GM10248 (cell line): ENCODE data around the gene DTNB.

Source experiments
- CTCF ChIA-PET: fragments of 300-600 bp; sonication (Branson Sonifier 250); formaldehyde crosslinking; extraction: SDS; loops from one replicate; lab custom pipeline; 2021; ENCODE audit warnings: antibody characterized with exemption; lab: Yijun Ruan, JAX
- POLR2A ChIA-PET: fragments of 350-650 bp; sonication (Branson Sonifier 250); formaldehyde crosslinking; extraction: SDS; loops from one replicate; lab custom pipeline; 2020; ENCODE audit warnings: antibody characterized with exemption; lab: Yijun Ruan, JAX
- DNase-seq: peaks from one replicate; pipeline ENCODE4 v3.0.0; 2012; ENCODE audit errors: extremely low spot score
- TF ChIP-seq, protein P1 (sequence below): IDR thresholded peaks from 2 replicates; pipeline ENCODE4 v1.5.1; 2012; ENCODE audit warnings: mild to moderate bottlenecking, low read depth; ENCODE audit errors: extremely low read depth, missing control alignments, control extremely low read depth

DTNB gene

DNA sequence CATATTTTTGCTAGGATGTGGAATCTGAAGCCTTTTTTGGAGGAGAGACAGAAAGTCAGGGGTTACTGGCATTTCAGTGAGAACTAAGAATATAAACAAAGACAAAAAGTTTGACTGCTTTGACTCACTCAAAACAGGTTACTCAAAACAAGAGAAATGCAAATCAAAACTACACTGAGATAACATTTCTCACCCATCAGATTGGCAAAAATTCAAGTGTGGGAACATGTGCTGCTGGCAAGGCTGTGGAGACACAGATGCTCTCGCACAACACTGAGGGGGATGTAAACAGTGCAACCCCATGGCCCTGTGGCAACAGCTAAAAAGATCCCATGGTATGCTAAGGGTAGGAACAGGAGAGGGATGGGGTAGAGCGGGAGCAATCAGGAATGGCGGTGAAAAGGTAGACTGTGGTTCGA is 86.6 kb downstream of the DTNB start:
- POLR2A ChIA-PET = no interaction called here
- TF ChIP-seq, protein P1, sequence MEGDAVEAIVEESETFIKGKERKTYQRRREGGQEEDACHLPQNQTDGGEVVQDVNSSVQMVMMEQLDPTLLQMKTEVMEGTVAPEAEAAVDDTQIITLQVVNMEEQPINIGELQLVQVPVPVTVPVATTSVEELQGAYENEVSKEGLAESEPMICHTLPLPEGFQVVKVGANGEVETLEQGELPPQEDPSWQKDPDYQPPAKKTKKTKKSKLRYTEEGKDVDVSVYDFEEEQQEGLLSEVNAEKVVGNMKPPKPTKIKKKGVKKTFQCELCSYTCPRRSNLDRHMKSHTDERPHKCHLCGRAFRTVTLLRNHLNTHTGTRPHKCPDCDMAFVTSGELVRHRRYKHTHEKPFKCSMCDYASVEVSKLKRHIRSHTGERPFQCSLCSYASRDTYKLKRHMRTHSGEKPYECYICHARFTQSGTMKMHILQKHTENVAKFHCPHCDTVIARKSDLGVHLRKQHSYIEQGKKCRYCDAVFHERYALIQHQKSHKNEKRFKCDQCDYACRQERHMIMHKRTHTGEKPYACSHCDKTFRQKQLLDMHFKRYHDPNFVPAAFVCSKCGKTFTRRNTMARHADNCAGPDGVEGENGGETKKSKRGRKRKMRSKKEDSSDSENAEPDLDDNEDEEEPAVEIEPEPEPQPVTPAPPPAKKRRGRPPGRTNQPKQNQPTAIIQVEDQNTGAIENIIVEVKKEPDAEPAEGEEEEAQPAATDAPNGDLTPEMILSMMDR = no peak
- DNase-seq = peak; percentile 67
- CTCF ChIA-PET = interaction anchor here (0.9 to 1.1 kb wide), 4 partner anchors 20 to 244 kb away, joined by 3 to 4 read pairs (median 3); no protein-coding TSS in a partner anchor

DNA sequence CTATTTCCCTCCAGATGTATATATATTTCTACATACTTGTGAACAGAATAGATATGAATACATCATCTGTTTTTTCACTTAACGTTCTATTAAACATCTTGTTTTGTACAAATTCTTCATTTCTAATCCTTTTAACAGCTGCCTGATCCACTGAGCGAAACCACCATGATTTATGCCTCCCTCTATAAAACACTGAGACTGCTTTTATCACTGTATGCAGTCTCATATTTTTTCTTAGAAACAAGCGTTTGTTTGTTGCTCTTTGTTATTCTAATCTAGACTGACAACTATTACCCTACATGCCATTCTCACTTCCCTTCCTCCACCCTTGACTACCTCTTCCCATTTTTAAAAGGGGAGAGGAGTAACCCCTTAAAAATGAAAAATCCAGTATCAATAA is 88.2 kb downstream of the DTNB start:
- no peak for DNase-seq
- ChIA-PET POLR2A (no interaction called here), CTCF (interaction anchor here (1.2 to 3.2 kb wide), 2 partner anchors 11 to 23 kb away, joined by 3 to 13 read pairs; no protein-coding TSS in a partner anchor)

DNA sequence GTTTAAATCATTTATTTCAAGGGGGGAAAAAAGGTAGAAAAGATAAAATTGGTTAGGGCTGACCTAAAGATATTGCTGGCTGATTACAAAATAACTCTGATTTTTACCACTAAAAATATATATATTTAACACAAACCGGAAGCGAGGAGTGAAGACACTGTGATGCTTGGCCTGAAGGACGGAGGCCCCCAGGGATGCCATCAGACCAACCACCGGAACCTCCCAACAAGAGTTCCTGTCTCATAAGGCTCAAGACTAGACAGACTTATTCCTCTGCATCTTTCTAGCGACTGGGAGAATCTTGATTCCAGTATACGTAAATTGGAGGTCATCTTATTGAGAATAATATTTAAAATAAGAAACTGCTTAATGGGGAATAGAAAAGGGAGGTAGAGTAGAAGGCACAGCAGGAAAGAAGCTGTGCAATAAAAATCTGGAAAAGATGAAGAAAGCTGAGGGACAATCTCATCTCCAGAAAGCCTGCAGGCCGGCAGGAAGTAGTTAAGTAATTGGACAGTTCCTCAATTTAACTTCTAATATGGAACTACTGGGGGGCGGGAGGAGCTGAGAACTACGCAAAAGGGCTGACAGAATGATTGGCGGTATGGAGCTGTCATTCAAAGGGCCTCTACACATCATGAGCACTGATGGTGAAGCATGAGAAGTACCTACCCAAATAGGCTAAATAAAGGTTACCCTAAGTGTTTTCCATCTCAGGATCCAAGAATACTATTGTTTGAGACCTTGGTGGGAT is 91.1 kb downstream of the DTNB start:
- TF ChIP-seq, protein P1 = no peak
- DNase-seq = no peak
- ChIA-PET POLR2A (no interaction called here), CTCF (interaction anchor here (1.0 to 2.2 kb wide), 2 partner anchors 15 to 25 kb away, joined by 5 to 8 read pairs; no protein-coding TSS in a partner anchor)

More for the DNA sequence above, 88.2 kb downstream of the DTNB start:
- TF ChIP-seq, protein P1 = no peak

DNA sequence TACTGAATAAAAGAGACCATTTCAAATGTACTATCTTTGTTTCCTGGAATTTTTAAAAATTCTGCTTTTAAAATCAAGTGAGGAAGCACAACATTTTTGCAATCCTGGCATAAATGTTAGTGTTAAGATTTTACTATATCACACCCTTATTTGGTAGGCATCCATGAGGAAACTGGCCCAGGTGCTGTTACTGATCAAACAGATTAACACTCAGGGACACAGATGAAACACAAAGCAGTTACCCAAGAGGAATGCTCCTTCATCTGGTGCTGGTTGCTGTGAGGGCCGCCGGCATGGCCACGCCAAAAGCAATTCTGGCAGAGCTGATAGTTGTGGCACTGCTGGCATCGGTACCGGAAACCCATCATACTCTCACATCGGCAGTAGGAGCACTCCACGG is 96.8 kb downstream of the DTNB start:
- ChIA-PET CTCF (interaction anchor here (1.3 kb wide), 1 partner anchor 10 kb away, joined by 3 read pairs; no protein-coding TSS in a partner anchor), POLR2A (no interaction called here)
- TF ChIP-seq, protein P1 = no peak
- no peak for DNase-seq

DNA sequence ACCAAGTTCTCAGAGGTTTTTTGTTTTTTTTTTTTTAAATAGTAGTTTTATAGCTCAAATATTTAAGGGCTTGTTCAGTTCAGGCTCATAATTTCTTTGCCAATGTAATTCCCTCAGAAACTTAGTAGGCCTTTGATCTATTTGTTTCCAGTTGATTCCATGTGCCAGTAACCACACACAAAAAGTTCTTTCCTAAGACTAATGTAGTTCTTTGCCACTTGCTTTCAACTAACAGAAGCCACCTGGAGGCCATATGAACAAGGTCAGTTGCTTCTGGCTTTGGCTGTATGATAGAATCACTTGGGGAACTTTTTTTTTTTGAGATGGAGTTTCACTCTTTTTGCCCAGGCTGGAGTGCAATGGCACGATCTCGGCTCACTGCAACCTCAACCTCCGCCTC is 100.7 kb downstream of the DTNB start:
- POLR2A ChIA-PET = interaction anchor here (0.7 kb wide), 1 partner anchor 853 kb away, joined by 3 read pairs; no protein-coding TSS in a partner anchor
- no peak for DNase-seq
- TF ChIP-seq, protein P1 = no peak
- CTCF ChIA-PET = interaction anchor here (1.0 to 2.5 kb wide), 2 partner anchors 10 to 210 kb away, joined by 3 to 9 read pairs; no protein-coding TSS in a partner anchor

DNA sequence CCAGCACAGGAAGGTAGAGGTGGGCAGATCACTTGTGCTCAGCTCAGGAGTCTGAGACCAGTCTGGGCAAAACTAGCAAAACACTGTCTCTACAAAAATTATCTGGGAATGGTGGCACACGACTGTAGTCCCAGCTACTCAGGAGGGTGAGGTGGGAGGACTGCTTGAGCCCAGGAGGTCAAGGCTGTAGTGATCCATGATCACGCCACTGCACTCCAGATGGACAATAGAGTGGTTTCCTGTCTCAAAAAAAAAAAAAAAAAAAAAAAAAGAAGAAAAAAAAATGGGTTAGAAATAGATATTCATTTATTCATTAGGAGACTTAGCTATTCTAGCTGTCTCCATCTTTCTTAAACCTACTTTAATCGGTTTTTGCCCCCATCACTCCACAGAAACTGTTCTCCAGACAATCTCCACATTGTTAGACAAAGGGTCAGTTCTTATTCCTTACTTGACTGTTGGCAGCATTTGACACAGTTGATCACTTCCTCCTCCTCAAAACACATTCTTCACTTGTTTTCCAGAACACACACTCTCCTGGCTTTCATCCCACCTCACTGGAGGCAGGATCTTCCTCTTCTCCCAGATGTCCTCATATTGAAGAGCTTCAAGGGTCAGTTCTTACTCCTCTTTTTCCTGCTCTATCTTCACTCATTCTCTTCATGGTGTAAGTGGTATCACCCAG is 103.1 kb downstream of the DTNB start:
- ChIA-PET CTCF (no interaction called here), POLR2A (interaction anchor here (0.6 kb wide), 1 partner anchor 207 kb away, joined by 4 read pairs; no protein-coding TSS in a partner anchor)
- TF ChIP-seq, protein P1 = no peak
- DNase-seq = no peak
